ENCODE results near the gene ABCF3.

DNA sequence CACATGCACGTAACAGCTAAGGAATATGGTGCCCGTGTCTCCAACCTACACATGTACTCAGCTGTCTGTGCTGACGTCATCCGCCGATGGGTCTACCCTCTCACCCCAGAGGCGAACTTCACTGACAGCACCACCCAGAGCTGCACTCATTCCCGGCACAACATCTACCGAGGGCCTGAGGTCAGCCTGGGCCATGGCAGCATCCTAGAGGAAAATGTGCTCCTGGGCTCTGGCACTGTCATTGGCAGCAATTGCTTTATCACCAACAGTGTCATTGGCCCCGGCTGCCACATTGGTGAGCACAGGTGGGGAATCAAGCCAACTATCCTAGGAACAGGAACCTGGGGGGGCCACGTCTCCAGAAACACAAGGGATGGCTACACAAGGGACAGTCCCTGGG lies 45.6 kb upstream of the ABCF3 start:
- no peak for TF ChIP-seq EZH2 (IDR thresholded peaks at IDR 0.05; ENCODE audit: borderline replicate concordance, low read depth, low read length, severe bottlenecking)
- TF ChIP-seq, protein P1, sequence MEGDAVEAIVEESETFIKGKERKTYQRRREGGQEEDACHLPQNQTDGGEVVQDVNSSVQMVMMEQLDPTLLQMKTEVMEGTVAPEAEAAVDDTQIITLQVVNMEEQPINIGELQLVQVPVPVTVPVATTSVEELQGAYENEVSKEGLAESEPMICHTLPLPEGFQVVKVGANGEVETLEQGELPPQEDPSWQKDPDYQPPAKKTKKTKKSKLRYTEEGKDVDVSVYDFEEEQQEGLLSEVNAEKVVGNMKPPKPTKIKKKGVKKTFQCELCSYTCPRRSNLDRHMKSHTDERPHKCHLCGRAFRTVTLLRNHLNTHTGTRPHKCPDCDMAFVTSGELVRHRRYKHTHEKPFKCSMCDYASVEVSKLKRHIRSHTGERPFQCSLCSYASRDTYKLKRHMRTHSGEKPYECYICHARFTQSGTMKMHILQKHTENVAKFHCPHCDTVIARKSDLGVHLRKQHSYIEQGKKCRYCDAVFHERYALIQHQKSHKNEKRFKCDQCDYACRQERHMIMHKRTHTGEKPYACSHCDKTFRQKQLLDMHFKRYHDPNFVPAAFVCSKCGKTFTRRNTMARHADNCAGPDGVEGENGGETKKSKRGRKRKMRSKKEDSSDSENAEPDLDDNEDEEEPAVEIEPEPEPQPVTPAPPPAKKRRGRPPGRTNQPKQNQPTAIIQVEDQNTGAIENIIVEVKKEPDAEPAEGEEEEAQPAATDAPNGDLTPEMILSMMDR (IDR thresholded peaks at IDR 0.05; ENCODE audit: extremely low read depth in 1 of 2, insufficient read depth in 1 of 2, low read depth in 1 of 2, low read length in 2 of 2): no peak
